SIG-M5 (cell line): Measurements from ENCODE around the gene HHAT.

Experiments
- DNase-seq: peaks from one replicate; lab custom pipeline; 2025; lab: John Stamatoyannopoulos, UW

Gene HHAT

GRCh38 chr1:210722410-210723081 is 393.8 kb downstream of the HHAT start:
- DNase-seq, result no peak

GRCh38 chr1:210723646-210724045 is 394.9 kb downstream of the HHAT start:
- DNase-seq, result no peak

- no peak for DNase-seq
These were observed 396.1 kb downstream of the HHAT start for GRCh38 chr1:210724768-210725167.
